ENCODE results near the gene CTDNEP1. TPM values are rescaled to one million over a fixed set of nuclear protein-coding genes. Genes with fewer than 3 reads are reported as not detected.

Gene CTDNEP1
- total RNA-seq = 18.5 and 41.9 TPM in 2 replicates

GRCh38 chr17:7251661-7252175, at the start of gene CTDNEP1:
Gene CTDNEP1, minus strand, starts transcription at chr17:7251734. Its CDS starts 438 bp downstream, at chr17:7251296.

GRCh38 chr17:7294614-7295153, 43.1 kb upstream of the CTDNEP1 start, which contains the start of gene YBX2:
Gene YBX2, minus strand, starts transcription at chr17:7294639. Its CDS starts 139 bp downstream, at chr17:7294500.

GRCh38 chr17:7281074-7281952, 29.8 kb upstream of the CTDNEP1 start, which contains the start of gene SLC2A4:
Gene SLC2A4, plus strand, starts transcription at chr17:7281718. Its CDS starts 217 bp downstream, at chr17:7281935.

GRCh38 chr17:7262192-7262934, 10.8 kb upstream of the CTDNEP1 start, which contains the start of gene CLDN7:
Gene CLDN7, minus strand, starts transcription at chr17:7262478. Its CDS starts 435 bp downstream, at chr17:7262043.

GRCh38 chr17:7252176-7253043, 876 bp upstream of the CTDNEP1 start, which contains the start of gene ELP5:
Gene ELP5, plus strand, starts transcription at chr17:7252215. Its CDS starts 336 bp downstream, at chr17:7252551.

GRCh38 chr17:7241783-7242716, 9.5 kb downstream of the CTDNEP1 start, which contains the start of gene GABARAP:
Gene GABARAP, minus strand, starts transcription at chr17:7242449. Its CDS starts 119 bp downstream, at chr17:7242330.

GRCh38 chr17:7239091-7240027, 12.2 kb downstream of the CTDNEP1 start, which contains the start of gene PHF23:
Gene PHF23, minus strand, starts transcription at chr17:7239457. Its CDS starts 178 bp downstream, at chr17:7239279.

GRCh38 chr17:7234083-7234951, 17.2 kb downstream of the CTDNEP1 start, which contains the start of gene DVL2:
Gene DVL2, minus strand, starts transcription at chr17:7234517. Its CDS starts 255 bp downstream, at chr17:7234262.

GRCh38 chr17:7219812-7220592, 31.5 kb downstream of the CTDNEP1 start, which contains the start of the genes ACADVL and DLG4:
Gene ACADVL, plus strand, starts transcription at chr17:7219938. Its CDS starts 47 bp downstream, at chr17:7219985.
Gene DLG4, minus strand, starts transcription at chr17:7219836.

Other genes with a start within 250 kb of the CTDNEP1 start
- 22.2 and 55.1 TPM in 2 replicates for gene RNASEK, start 239.1 kb downstream of the CTDNEP1 start, total RNA-seq
- gene BCL6B, start 228.7 kb downstream of the CTDNEP1 start, total RNA-seq = 68.6 and 99.3 TPM in 2 replicates
- 1.5 and 1.9 TPM in 2 replicates for gene SLC16A13, start 215.7 kb downstream of the CTDNEP1 start, total RNA-seq
- 0.44 and 0.49 TPM in 2 replicates for gene SLC16A11, start 207.6 kb downstream of the CTDNEP1 start, total RNA-seq
- 0.19 TPM in 1 of 2 replicates, not detected in the other for gene CLEC10A, start 171.5 kb downstream of the CTDNEP1 start, total RNA-seq
- not detected in 2 replicates for gene ASGR2, start 136.9 kb downstream of the CTDNEP1 start, total RNA-seq
- gene ASGR1, start 72.4 kb downstream of the CTDNEP1 start, total RNA-seq = 10.5 and 15.1 TPM in 2 replicates
- 6.8 and 22.5 TPM in 2 replicates for gene DLG4, start 31.9 kb downstream of the CTDNEP1 start, total RNA-seq
- 205 and 264 TPM in 2 replicates for gene ACADVL, start 31.8 kb downstream of the CTDNEP1 start, total RNA-seq
- gene DVL2, start 17.2 kb downstream of the CTDNEP1 start, total RNA-seq = 32.2 and 53.0 TPM in 2 replicates
- gene PHF23, start 12.3 kb downstream of the CTDNEP1 start, total RNA-seq = 28.7 and 37.6 TPM in 2 replicates
- 86.0 and 116 TPM in 2 replicates for gene GABARAP, start 9.3 kb downstream of the CTDNEP1 start, total RNA-seq
- gene ELP5, start 481 bp upstream of the CTDNEP1 start, total RNA-seq = 22.4 and 31.6 TPM in 2 replicates
- 0.82 and 8.1 TPM in 2 replicates for gene CLDN7, start 10.7 kb upstream of the CTDNEP1 start, total RNA-seq
- 0.57 TPM in 1 of 2 replicates, not detected in the other for gene SLC2A4, start 30.0 kb upstream of the CTDNEP1 start, total RNA-seq
- gene YBX2, start 42.9 kb upstream of the CTDNEP1 start, total RNA-seq = 0.25 TPM in 1 of 2 replicates, not detected in the other
- 537 and 632 TPM in 2 replicates for gene EIF5A, start 55.9 kb upstream of the CTDNEP1 start, total RNA-seq
- gene GPS2, start 63.6 kb upstream of the CTDNEP1 start, total RNA-seq = 28.8 and 30.1 TPM in 2 replicates
- 10.4 and 31.2 TPM in 2 replicates for gene NEURL4, start 77.6 kb upstream of the CTDNEP1 start, total RNA-seq
- not detected in 2 replicates for gene ACAP1, start 84.8 kb upstream of the CTDNEP1 start, total RNA-seq
- 1.1 and 2.3 TPM in 2 replicates for gene KCTD11, start 100.4 kb upstream of the CTDNEP1 start, total RNA-seq
- not detected in 2 replicates for gene TMEM95, start 103.4 kb upstream of the CTDNEP1 start, total RNA-seq
- gene TNK1, start 129.4 kb upstream of the CTDNEP1 start, total RNA-seq = 0.49 and 1.6 TPM in 2 replicates
- 16.7 and 36.8 TPM in 2 replicates for gene PLSCR3, start 142.8 kb upstream of the CTDNEP1 start, total RNA-seq
- 48.8 and 118 TPM in 2 replicates for gene TMEM256, start 152.4 kb upstream of the CTDNEP1 start, total RNA-seq
- gene NLGN2, start 156.1 kb upstream of the CTDNEP1 start, total RNA-seq = 1.3 and 7.6 TPM in 2 replicates
- not detected in 2 replicates for gene SPEM1, start 168.6 kb upstream of the CTDNEP1 start, total RNA-seq
- gene SPEM2, start 173.9 kb upstream of the CTDNEP1 start, total RNA-seq = not detected in 2 replicates
- gene SPEM3, start 177.1 kb upstream of the CTDNEP1 start, total RNA-seq = not detected in 2 replicates
- gene TMEM102, start 183.7 kb upstream of the CTDNEP1 start, total RNA-seq = 6.0 and 8.4 TPM in 2 replicates
- 0.16 and 0.50 TPM in 2 replicates for gene FGF11, start 187.8 kb upstream of the CTDNEP1 start, total RNA-seq
- 7.6 and 9.4 TPM in 2 replicates for gene CHRNB1, start 193.3 kb upstream of the CTDNEP1 start, total RNA-seq
- gene ZBTB4, start 227.9 kb upstream of the CTDNEP1 start, total RNA-seq = 6.3 and 14.2 TPM in 2 replicates
- gene SLC35G6, start 229.7 kb upstream of the CTDNEP1 start, total RNA-seq = not detected in 2 replicates
- gene POLR2A, start 232.6 kb upstream of the CTDNEP1 start, total RNA-seq = 76.9 and 161 TPM in 2 replicates